GM13977 (cell line): Measurements from ENCODE around the gene GULP1.

Source experiments
- DNase-seq: peaks from one replicate; pipeline ENCODE4 v3.0.0; 2012; ENCODE audit warnings: low spot score
- in situ Hi-C: fragments of 300-500 bp; cut with MboI; formaldehyde crosslinking; loops from one replicate; pipeline ENCODE4 v1.12.0; 2022; ENCODE audit warnings: low sequenced_read_pairs, low pct_unique_long_range_greater_than_20kb, mixed read lengths, inconsistent platforms; ENCODE audit not compliant: unreplicated experiment
- TF ChIP-seq, protein P1 (sequence below): IDR thresholded peaks from 2 replicates; pipeline ENCODE4 v1.5.1; 2012; ENCODE audit warnings: mild to moderate bottlenecking, control low read depth; ENCODE audit not compliant: insufficient read depth; ENCODE audit errors: extremely low read depth, missing control alignments

GULP1 gene

DNA sequence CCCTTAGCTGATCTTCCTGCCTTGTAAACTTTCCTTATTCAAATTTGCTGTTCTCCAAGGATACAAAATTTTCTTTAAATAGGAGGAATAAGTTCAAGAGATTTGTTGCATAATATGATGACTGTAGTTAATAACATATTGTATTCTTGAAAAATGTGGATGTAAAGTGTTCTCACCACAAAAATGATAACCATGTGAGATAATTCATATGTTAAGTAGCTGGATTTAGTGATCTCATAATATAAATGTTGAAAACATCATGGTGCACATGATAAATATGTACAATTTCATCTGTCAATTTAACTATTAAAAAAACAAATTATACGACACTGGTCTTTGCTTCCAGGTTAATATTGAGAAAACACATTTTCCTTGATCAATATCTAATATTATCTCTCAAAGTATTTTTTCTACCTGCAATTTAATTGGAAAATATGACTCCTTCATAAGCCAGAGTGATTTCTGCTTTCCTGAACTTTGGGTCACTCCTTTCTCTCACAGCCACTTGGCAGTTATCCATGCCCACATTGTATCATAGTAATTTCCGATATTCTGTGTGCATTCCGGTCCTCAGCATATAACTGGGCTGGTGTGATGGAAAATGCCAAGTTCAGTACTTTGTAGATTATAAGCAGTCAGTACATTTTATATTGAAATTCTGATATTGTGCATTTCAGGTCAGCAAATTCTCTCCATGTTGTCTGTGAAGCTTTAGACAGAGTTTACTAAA lies 152.6 kb downstream of the GULP1 start:
- in situ Hi-C loops = no loop called here
- DNase-seq = no peak
- TF ChIP-seq, protein P1, sequence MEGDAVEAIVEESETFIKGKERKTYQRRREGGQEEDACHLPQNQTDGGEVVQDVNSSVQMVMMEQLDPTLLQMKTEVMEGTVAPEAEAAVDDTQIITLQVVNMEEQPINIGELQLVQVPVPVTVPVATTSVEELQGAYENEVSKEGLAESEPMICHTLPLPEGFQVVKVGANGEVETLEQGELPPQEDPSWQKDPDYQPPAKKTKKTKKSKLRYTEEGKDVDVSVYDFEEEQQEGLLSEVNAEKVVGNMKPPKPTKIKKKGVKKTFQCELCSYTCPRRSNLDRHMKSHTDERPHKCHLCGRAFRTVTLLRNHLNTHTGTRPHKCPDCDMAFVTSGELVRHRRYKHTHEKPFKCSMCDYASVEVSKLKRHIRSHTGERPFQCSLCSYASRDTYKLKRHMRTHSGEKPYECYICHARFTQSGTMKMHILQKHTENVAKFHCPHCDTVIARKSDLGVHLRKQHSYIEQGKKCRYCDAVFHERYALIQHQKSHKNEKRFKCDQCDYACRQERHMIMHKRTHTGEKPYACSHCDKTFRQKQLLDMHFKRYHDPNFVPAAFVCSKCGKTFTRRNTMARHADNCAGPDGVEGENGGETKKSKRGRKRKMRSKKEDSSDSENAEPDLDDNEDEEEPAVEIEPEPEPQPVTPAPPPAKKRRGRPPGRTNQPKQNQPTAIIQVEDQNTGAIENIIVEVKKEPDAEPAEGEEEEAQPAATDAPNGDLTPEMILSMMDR = no peak

DNA sequence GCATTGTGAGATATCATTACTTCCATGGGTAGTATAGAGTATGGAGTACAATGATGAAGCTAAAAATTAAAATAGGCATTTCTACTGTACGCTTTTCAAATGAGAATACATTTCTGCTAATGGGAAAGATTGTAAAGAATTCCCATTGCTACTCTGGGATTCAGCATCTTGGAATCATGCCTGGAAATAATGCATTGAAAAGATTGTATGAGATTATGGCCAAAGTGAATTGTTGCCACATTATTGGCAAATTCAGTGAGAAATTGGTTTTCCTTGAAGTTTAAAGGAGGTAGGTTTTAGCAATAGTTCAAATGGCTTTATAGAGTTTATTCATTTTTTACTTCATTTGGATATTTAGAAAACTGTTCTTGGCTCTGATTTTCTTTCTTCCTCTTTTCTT lies 157.9 kb downstream of the GULP1 start:
- in situ Hi-C loops = no loop called here
- TF ChIP-seq, protein P1 = no peak
- no peak for DNase-seq

- in situ Hi-C loops = no loop called here
- DNase-seq = no peak
- TF ChIP-seq, protein P1 = no peak
Measured at GRCh38 chr2:188449971-188450370, 158.3 kb downstream of the GULP1 start.

DNA sequence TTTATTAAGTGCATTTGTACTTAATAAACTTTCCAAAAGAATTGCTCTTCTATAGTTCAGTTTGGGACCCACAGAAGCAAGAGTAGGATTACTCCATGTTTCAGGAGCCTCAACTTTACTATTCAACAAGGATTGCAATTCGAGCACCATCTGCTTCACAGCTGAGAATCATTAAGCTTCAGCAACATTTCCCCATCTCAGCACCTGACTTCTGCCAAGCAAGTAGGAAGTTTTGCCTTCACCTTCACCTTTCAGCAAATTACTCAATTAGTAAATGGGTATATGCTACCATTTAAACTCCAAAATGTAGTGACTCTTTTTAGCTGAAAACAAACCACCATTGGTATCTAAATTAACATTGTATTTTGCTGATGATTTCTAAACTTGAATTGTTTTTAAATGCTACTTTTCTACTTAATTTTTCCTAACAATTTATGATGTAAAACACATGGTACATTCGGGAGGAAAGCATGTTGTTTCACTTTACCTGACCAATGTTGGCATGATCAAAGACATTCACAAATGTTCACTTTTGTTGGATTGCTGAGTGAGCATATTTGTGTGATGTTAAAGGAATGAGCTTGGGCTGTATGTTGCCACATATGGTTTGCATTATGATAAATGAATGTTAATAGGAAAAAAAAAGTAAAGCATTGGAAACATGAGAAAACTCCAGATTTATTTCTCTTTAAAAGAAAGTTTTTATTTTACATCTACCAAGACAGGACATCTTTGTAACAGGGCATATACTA lies 159.2 kb downstream of the GULP1 start:
- DNase-seq = no peak
- in situ Hi-C loops = no loop called here
- TF ChIP-seq, protein P1 = no peak

DNA sequence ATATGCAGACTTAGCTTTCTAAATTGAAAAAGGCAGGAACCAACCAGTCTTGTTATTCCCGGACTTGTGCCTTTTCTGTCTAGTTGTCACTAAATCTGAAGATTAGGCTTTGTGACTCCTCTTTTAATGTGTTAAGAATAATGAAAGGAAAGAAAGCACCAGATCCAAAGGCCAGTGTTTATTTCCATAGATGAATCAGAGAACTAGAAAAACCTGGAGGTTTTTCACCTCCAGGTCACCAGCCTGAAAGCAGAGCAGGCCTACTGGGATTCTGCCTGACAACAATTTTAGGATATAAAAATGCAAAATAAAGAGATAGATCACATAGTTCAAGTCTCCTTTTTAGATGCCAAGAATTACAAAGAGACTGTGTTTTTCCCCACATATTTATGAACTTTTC lies 160.4 kb downstream of the GULP1 start:
- in situ Hi-C loops = no loop called here
- TF ChIP-seq, protein P1 = no peak
- no peak for DNase-seq

GRCh38 chr2:188456114-188456909 lies 164.6 kb downstream of the GULP1 start:
- in situ Hi-C loops = no loop called here
- no peak for DNase-seq
- TF ChIP-seq, protein P1 = peak; percentile 33
